GM12878 (cell line): ENCODE results near the gene TCF25. TPM values are rescaled to one million over a fixed set of nuclear protein-coding genes. Genes with fewer than 3 reads are reported as not detected.
A peak's percentile ranks its signal among the peaks of the same experiment; 100 is the strongest.

Experiments
- ATF3 ChIP-seq: IDR thresholded peaks from 2 replicates; pipeline ENCODE4 v1.6.1; 2011; ENCODE audit warnings: low read depth, mild to moderate bottlenecking, low read length, moderate library complexity, borderline replicate concordance; ENCODE audit errors: extremely low read depth
- CEBPZ ChIP-seq: fragments of 150-350 bp; IDR thresholded peaks from 2 replicates; pipeline ENCODE4 v1.6.1; 2016; ENCODE audit warnings: low read depth, low read length
- ELK1 ChIP-seq: IDR thresholded peaks from 2 replicates; pipeline ENCODE4 v1.6.1; 2012; ENCODE audit warnings: low read depth, low read length, improper control_type of control experiment
- EP300 ChIP-seq, 2 experiments: fragments of 150-350 bp in 1 of 2; IDR thresholded peaks; 2 replicates each; pipeline ENCODE4 v1.6.1; 2011 to 2012; ENCODE audit warnings: low read depth in 2 of 2, low read length in 2 of 2, borderline replicate concordance in 1 of 2, improper control_type of control experiment in 1 of 2, inconsistent platforms in 1 of 2; ENCODE audit not compliant: control insufficient read depth in 1 of 2
- FOXK2 ChIP-seq: fragments of 450-650 bp; IDR thresholded peaks from 2 replicates; pipeline ENCODE4 v1.6.1; 2017; ENCODE audit warnings: mild to moderate bottlenecking, moderate library complexity
- MAX ChIP-seq: IDR thresholded peaks from 2 replicates; pipeline ENCODE4 v1.6.1; 2012; ENCODE audit warnings: low read depth, low read length, improper control_type of control experiment
- MLLT1 ChIP-seq: fragments of 450-650 bp; IDR thresholded peaks from 2 replicates; pipeline ENCODE4 v1.6.1; 2016; ENCODE audit warnings: mild to moderate bottlenecking
- PML ChIP-seq: IDR thresholded peaks from 2 replicates; pipeline ENCODE4 v1.6.1; 2012; ENCODE audit warnings: low read length, inconsistent platforms
- POU2F2 ChIP-seq: IDR thresholded peaks from 3 replicates; pipeline ENCODE4 v1.6.1; 2011; ENCODE audit warnings: low read depth, mild to moderate bottlenecking, low read length, borderline replicate concordance
- RFX5 ChIP-seq: IDR thresholded peaks from 2 replicates; pipeline ENCODE4 v1.6.1; 2011; ENCODE audit warnings: low read depth, low read length, improper control_type of control experiment
- SMC3 ChIP-seq: IDR thresholded peaks from 2 replicates; pipeline ENCODE4 v1.6.1; 2011; ENCODE audit warnings: low read length, improper control_type of control experiment, borderline replicate concordance
- TARDBP ChIP-seq: IDR thresholded peaks from 2 replicates; pipeline ENCODE4 v1.6.1; 2016; ENCODE audit warnings: borderline replicate concordance
- USF1 ChIP-seq: IDR thresholded peaks from 2 replicates; pipeline ENCODE4 v1.6.1; 2011; ENCODE audit warnings: borderline replicate concordance, low read depth, mild to moderate bottlenecking, moderate library complexity, mixed read lengths, low read length; ENCODE audit not compliant: insufficient read depth; ENCODE audit errors: extremely low read length
- ZBTB40 ChIP-seq: fragments of 450-650 bp; IDR thresholded peaks from 2 replicates; pipeline ENCODE4 v1.6.1; 2016; ENCODE audit warnings: mild to moderate bottlenecking, moderate library complexity, borderline replicate concordance
- ZNF24 ChIP-seq: fragments of 450-650 bp; IDR thresholded peaks from 2 replicates; pipeline ENCODE4 v1.6.1; 2017; ENCODE audit warnings: antibody characterized with exemption, mild to moderate bottlenecking
- polyA plus RNA-seq, 11 experiments: library from polyadenylated mRNA; depleted of rRNA in 4 of 11; unstranded in 6 of 11; stranded (reverse) in 5 of 11; fragments of >200 nt; fragmentation: Nextera tagmentation in 4 of 11; fragmentation: Illumina TruSeq in 1 of 11; extraction: Ambion mirVana in 4 of 11; extraction: Trizol in 1 of 11; gene quantifications; 1 replicate in 1 of 11; 2 replicates in 10 of 11; pipeline versions ENCODE4 v1.2.1 to v1.2.3, GENCODE V29; 2011 to 2016; ENCODE audit warnings: inconsistent platforms in 2 of 11, missing spikeins in 2 of 11, low read depth in 1 of 11
- total RNA-seq, 4 experiments: library from RNA; depleted of rRNA in 3 of 4; stranded (reverse); fragments of >200 nt in 3 of 4; fragmentation: Illumina TruSeq in 1 of 4; extraction: Trizol in 1 of 4; gene quantifications; 2 replicates each; pipeline versions ENCODE4 v1.2.1 to v1.2.3, GENCODE V29; 2013 to 2021

TCF25 gene
- total and polyA plus RNA-seq, 10 of the 15 experiments (the other 5 are each of a cell fraction or from before 2014, with no cell fraction given), result 8.4 to 130 (median 89.4) TPM

- TF ChIP-seq CEBPZ (no peak), ELK1 (no peak), EP300 (IDR thresholded peaks at IDR 0.05; ENCODE audit: borderline replicate concordance in 1 of 2, control insufficient read depth in 1 of 2, low read depth in 2 of 2, low read length in 2 of 2) (no peak), ZBTB40 (no peak), ATF3 (no peak), MAX (no peak), MLLT1 (no peak), PML (no peak), ZNF24 (no peak; the same call in 1 of the 2 replicates), FOXK2 (no peak), SMC3 (peak; percentile 52; the same call in 1 of the 2 replicates), POU2F2 (no peak), RFX5 (no peak), TARDBP (no peak), USF1 (no peak)
Measured at GRCh38 chr16:89909777-89910716, 36.7 kb downstream of the TCF25 start (continued).
